Renal cortical epithelial cell (primary cell): Measurements from ENCODE around the gene PREX1. TPM values are rescaled to one million over a fixed set of nuclear protein-coding genes. Genes with fewer than 3 reads are reported as not detected.

Experiments used
- DNase-seq: peaks from one replicate; pipeline ENCODE4 v3.0.0-alpha.2; 2011; ENCODE audit warnings: low read depth
- total RNA-seq: library from RNA; depleted of rRNA; stranded (reverse); fragments of >200 nt; gene quantifications from 2 replicates; pipeline ENCODE4 v1.2.3, GENCODE V29; 2014

PREX1 gene
- total RNA-seq, 1 donor from 2014 or later = 1.5 TPM

- DNase-seq = peak; percentile 36
These were observed 189.3 kb downstream of the PREX1 start for GRCh38 chr20:48638546-48638945.

GRCh38 chr20:48637461-48637860 lies 190.3 kb downstream of the PREX1 start:
- DNase-seq = no peak

GRCh38 chr20:48636301-48636700 lies 191.5 kb downstream of the PREX1 start:
- no peak for DNase-seq

- no peak for DNase-seq
These were observed 192.0 kb downstream of the PREX1 start for GRCh38 chr20:48635791-48636267.

- DNase-seq = no peak
These were observed 192.4 kb downstream of the PREX1 start for GRCh38 chr20:48635361-48635760.

GRCh38 chr20:48634641-48635040 lies 193.2 kb downstream of the PREX1 start:
- DNase-seq = no peak

- no peak for DNase-seq
These were observed 194.1 kb downstream of the PREX1 start for GRCh38 chr20:48633620-48634257.

GRCh38 chr20:48632825-48633619 lies 194.8 kb downstream of the PREX1 start:
- no peak for DNase-seq

GRCh38 chr20:48632017-48632824 lies 195.6 kb downstream of the PREX1 start:
- no peak for DNase-seq

- DNase-seq = no peak
These were observed 196.4 kb downstream of the PREX1 start for GRCh38 chr20:48631114-48632016.

- DNase-seq = no peak
These were observed 197.3 kb downstream of the PREX1 start for GRCh38 chr20:48630342-48631075.

GRCh38 chr20:48629960-48630315 lies 197.9 kb downstream of the PREX1 start:
- no peak for DNase-seq

- DNase-seq = no peak
These were observed 198.5 kb downstream of the PREX1 start for GRCh38 chr20:48629069-48629959.

GRCh38 chr20:48627737-48628128 lies 200.1 kb downstream of the PREX1 start:
- no peak for DNase-seq

GRCh38 chr20:48626938-48627736 lies 200.7 kb downstream of the PREX1 start:
- no peak for DNase-seq

GRCh38 chr20:48626226-48626937 lies 201.4 kb downstream of the PREX1 start:
- DNase-seq = no peak

GRCh38 chr20:48625136-48625900 lies 202.5 kb downstream of the PREX1 start:
- no peak for DNase-seq
